GOT3 (cell line): ENCODE measurements around the gene PFDN6.

Experiments used
- DNase-seq: peaks from one replicate; lab custom pipeline; 2025; ENCODE audit warnings: mixed read lengths; lab: John Stamatoyannopoulos, UW

The PFDN6 gene

DNA sequence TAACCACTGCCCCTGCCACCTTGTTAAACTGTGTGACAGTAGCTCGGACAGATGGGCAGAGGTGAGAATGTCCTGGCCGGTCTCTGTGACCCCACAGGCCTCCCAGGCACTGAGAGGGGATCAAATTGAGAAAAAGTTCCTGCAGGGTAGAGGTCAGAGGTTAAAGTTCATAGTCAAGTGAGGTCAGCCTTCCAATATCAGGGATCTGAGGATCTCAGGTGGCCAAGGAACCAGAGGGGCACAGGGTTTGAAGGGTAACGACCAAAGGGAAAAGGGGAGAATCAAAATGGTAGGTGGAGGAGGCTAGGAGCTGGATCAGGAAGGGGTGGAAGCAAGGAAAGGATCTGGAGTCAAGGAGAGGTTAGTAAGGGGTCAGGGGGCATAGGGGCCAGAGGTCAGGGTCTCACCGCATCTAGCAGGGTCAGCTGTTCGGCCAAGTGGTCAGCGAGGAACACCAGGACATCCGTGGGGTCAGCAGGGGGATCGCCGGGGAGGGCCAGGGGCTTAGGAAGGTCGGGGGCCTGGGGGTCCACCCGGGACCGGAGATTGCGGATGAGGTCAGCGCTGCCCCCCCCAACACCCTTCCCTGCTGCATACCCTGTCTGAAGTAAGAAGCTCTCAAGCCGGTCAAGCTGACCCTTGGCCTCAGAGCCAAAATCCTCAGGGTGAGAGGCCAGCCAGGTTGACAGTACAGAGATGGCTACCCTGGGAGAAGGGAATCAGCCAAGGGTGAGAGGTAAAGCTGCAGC lies 6.4 kb downstream of the PFDN6 start:
- no peak for DNase-seq

GRCh38 chr6:33296797-33297405 lies 7.5 kb downstream of the PFDN6 start:
- no peak for DNase-seq

DNA sequence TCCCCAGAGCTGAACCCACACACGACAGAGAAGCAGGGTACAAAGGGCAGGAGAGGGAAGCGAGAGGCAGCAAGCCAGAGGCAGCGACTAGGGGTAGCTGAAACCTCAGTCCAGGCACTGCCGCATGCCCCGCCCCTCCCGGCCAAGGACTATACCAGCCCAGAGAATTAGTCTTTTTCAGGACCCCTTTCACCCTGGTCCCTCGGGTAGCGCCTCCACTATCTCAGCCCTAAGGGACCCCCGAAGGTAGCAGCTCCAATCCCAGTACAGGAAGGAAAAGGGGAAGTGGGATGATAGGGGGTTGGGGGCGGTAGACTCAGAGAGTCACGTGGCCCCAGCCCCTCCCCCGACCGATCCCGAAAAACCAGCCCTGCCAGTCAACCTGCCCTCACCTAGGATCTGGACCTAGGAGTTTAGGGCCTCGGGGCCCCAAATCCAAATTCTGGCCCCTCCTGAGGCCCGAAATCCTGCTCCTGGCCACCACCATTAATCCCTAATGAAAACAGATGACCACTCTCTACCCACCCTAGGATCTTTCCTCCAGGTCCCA lies 8.1 kb downstream of the PFDN6 start:
- no peak for DNase-seq

GRCh38 chr6:33297956-33298772 lies 8.8 kb downstream of the PFDN6 start:
- peak; percentile 28 for DNase-seq

DNA sequence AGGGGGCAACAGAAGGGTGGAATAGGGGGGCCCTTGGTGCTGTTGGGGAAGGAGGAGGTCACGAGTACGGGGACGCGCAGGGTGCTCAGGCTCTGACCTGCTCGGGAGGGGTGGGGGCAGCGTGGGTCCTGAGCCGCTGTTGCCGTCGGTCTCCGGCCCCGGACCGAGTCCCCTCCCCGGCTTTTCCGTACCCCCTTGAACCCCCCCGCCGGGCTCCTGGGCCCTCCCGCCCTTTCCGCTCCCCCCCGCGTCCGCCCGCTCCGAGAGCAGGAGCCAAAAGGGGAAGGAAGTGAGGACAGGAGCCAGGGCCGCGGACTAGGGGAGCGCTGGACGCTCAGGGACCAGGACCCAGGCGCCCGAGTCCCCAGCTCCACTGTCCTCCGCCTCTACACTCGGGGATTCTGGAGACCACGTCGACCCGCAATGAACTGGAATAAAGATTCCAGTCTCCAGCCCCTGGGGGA lies 9.4 kb downstream of the PFDN6 start, which contains the start of gene RGL2:
TSS of gene RGL2 (minus strand) at position 170 of the 464 bp plus-strand sequence. CDS start 332 bp downstream, outside the sequence.
- DNase-seq, result peak; percentile 67

- peak; percentile 82 for DNase-seq
Measured at GRCh38 chr6:33299237-33299944, 10.0 kb downstream of the PFDN6 start.

DNA sequence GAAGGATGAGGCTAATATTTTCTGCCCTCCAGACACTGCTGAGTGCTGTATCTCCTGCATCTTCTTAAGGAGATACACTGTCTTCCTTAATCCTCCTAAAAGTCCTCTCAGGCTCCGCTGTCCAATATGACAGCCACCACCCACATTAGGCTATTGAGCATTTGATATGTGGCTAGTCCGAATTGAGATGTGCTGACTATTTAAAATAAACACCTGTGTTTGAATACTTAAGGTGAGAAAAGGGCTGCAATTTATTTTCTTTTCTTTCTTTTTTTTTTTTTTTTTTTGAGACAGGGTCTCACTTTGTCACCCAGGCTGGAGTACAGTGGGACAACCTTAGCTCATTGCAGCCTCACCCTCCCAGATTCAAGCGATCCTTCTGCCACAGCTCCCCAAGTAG lies 12.5 kb downstream of the PFDN6 start:
- DNase-seq, result no peak

DNA sequence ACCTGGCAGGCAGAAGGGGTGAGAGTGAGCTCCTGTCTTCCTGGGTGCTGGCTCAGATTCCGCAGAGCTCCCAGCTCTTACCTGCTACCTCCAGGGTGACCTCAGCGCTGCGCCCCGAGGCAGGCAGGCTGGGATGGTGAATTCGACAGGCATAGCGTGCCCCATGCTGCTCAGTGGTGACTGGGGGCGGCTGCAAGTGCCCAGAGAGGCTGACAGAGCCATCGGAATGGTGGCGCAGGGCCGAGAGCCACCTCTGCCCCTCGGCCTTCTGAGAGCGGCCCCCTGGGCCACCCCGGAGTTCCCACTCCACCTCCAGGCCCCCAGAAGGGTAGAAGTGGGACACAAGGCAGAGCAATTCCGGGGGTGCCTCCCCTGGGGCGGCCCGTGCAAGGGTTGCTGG lies 14.8 kb downstream of the PFDN6 start:
- no peak for DNase-seq

- no peak for DNase-seq
Measured at GRCh38 chr6:33305052-33305451, 15.7 kb downstream of the PFDN6 start.

DNA sequence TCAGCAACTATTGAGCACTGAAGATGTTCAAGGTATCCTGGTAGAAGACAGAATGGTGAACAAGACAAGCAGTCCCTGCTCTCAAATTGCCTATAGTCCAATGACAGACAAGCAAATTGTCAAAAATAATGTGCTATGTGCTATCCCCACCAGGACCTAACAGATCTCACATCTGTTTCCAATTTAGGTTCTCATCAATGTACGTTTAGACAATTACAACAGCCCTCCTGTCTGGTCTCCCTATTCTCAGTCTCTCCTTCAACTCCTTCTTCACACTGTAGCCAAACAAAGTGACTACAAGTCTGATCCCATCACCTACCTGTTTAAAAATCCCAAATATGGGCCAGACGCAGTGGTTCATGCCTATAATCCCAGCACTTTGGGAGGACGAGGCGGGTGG lies 17.0 kb downstream of the PFDN6 start:
- DNase-seq, result no peak

GRCh38 chr6:33312361-33313104 lies 23.1 kb downstream of the PFDN6 start:
- DNase-seq, result no peak

GRCh38 chr6:33313105-33313708 lies 23.8 kb downstream of the PFDN6 start:
- no peak for DNase-seq

- DNase-seq, result no peak
Measured at GRCh38 chr6:33313709-33314514, 24.5 kb downstream of the PFDN6 start, which contains the start of gene TAPBP. Gene TAPBP (minus strand): TSS chr6:33314078. CDS start chr6:33314041, 37 bp downstream.

GRCh38 chr6:33314515-33314942 lies 25.1 kb downstream of the PFDN6 start:
- DNase-seq, result peak; percentile 22

DNA sequence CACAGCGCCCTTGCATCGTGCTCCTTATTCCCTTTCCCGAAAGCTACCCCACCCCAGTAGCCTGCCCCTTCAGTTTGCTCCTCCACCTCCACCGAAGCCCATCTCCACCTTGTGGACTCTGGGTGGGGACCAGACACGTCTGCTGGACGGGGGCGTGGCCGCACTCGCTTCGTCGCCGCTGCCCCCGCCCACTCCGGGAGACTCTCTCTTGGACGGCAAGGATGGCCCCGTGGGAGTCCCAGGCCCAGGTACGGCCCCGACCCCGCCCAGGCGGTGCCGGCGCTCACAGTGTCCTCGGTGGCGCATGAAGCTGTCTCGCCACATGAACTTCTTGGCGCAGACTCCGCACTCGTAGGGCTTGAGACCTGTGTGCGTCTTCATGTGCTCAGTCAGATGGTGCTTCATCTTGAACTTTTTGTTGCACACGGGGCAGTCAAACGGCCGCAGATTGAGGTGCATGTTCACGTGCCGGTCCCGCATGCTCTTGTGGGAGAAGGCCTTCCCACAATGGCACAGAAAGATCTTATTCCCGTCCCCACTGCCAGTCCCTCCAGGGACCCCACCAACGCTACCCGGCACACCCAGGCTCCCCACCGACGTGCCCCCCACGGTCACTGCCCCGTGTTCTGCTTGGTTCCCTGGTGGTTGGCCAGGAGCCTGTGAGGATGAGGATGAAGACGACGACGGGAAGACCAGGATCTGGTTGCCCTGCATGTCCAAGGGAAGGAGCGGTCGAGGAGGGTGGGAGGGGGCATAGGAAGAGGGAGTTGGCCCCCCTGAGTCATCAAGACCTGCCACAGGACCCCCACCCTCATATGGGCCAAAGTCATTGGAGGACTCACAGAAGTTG lies 25.8 kb downstream of the PFDN6 start:
- no peak for DNase-seq

GRCh38 chr6:33315793-33316602 lies 26.6 kb downstream of the PFDN6 start:
- DNase-seq, result no peak

DNA sequence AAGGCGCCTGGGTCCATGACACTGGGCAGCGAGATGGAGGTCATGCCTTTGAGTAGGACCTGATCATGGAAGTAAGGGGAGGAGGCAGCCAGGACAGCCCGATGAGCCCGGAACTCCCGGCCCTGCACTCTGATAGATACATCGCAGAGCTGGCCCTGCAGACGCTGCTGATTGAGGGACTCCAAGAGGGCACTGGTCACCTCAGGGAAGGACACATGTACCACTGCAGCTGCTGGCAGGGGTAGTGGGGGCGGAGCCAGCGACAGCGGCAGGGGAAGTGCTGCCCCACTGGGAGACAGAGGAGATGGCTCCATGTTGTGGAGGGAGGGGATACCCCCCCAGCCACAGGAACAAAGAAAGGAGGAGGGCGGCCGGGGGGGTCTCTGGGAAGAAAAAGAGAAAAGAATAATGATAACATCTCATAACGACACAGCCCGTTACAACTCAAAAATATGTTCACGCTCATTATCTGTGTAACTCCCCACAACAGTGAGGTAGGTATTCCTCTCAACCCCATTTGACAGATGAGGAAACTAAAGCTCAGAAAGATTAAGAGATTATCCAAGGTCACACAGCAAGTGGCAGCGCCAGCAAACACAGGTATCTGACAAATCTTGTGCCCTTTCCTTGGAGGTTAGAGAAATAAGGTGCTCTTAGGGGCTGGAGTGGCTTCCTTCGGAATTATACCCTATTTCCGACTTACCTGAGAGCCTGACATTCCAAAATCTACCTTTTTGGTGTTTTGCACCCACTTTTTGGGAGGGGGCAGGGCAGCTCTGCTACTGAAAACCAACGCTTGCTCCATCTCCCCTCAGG lies 27.4 kb downstream of the PFDN6 start:
- no peak for DNase-seq
